GM21447 (cell line): ENCODE data around the gene GNA12.

Experiments
- ATAC-seq: cut with Tn5 transposase; IDR thresholded peaks from one replicate; pipeline ENCODE4 v1.9.1; 2021; ENCODE audit not compliant: unreplicated experiment

The GNA12 gene

GRCh38 chr7:2819161-2819953, 24.8 kb downstream of the GNA12 start:
- no peak for ATAC-seq

- ATAC-seq = no peak
These were observed 25.5 kb downstream of the GNA12 start for GRCh38 chr7:2818653-2819052.

GRCh38 chr7:2818121-2818520, 26.0 kb downstream of the GNA12 start:
- ATAC-seq = no peak

- ATAC-seq = no peak
These were observed 26.7 kb downstream of the GNA12 start for GRCh38 chr7:2817456-2817855.

- no peak for ATAC-seq
These were observed 28.2 kb downstream of the GNA12 start for GRCh38 chr7:2815875-2816245.

- no peak for ATAC-seq
These were observed 28.9 kb downstream of the GNA12 start for GRCh38 chr7:2814946-2815874.

GRCh38 chr7:2814186-2814945, 29.7 kb downstream of the GNA12 start:
- ATAC-seq = no peak

GRCh38 chr7:2813350-2814185, 30.5 kb downstream of the GNA12 start:
- ATAC-seq = no peak

- no peak for ATAC-seq
These were observed 31.3 kb downstream of the GNA12 start for GRCh38 chr7:2812831-2813230.

GRCh38 chr7:2812114-2812487, 32.0 kb downstream of the GNA12 start:
- no peak for ATAC-seq

GRCh38 chr7:2811476-2812113, 32.5 kb downstream of the GNA12 start:
- ATAC-seq = no peak

- ATAC-seq = no peak
These were observed 33.3 kb downstream of the GNA12 start for GRCh38 chr7:2810682-2811415.

GRCh38 chr7:2809903-2810625, 34.0 kb downstream of the GNA12 start:
- ATAC-seq = no peak

- ATAC-seq = no peak
These were observed 35.0 kb downstream of the GNA12 start for GRCh38 chr7:2808891-2809665.

GRCh38 chr7:2807845-2808772, 36.0 kb downstream of the GNA12 start:
- ATAC-seq = no peak

GRCh38 chr7:2807460-2807844, 36.7 kb downstream of the GNA12 start:
- ATAC-seq = no peak

GRCh38 chr7:2806571-2806970, 37.5 kb downstream of the GNA12 start:
- ATAC-seq = no peak
